WTC11 (cell line): ENCODE measurements around the gene FRYL.

Experiments
- ATF2 ChIP-seq: sonication (generic); formaldehyde crosslinking; IDR thresholded peaks from 2 replicates; pipeline ENCODE4 v1.8.1; 2022; ENCODE audit warnings: low read depth, missing genetic modification reagents, borderline replicate concordance
- ATF3 ChIP-seq: sonication (generic); formaldehyde crosslinking; conservative IDR thresholded peaks from 2 replicates; pipeline ENCODE4 v1.8.1; 2022; ENCODE audit warnings: mild to moderate bottlenecking, missing genetic modification reagents
- CREB1 ChIP-seq: sonication (generic); formaldehyde crosslinking; IDR thresholded peaks from 2 replicates; pipeline ENCODE4 v1.8.0; 2023; ENCODE audit warnings: mild to moderate bottlenecking, missing genetic modification reagents
- CTCF ChIP-seq: fragments of 200-600 bp; IDR thresholded peaks from 2 replicates; pipeline ENCODE4 v1.8.0; 2022; ENCODE audit warnings: antibody characterized with exemption
- IRF1 ChIP-seq: sonication (generic); formaldehyde crosslinking; IDR thresholded peaks from 2 replicates; pipeline ENCODE4 v1.8.0; 2023; ENCODE audit warnings: missing genetic modification reagents
- MAX ChIP-seq: sonication (generic); formaldehyde crosslinking; IDR thresholded peaks from 2 replicates; pipeline ENCODE4 v1.8.0; 2022; ENCODE audit warnings: mild to moderate bottlenecking, missing genetic modification reagents
- PREB ChIP-seq: sonication (generic); formaldehyde crosslinking; IDR thresholded peaks from 2 replicates; pipeline ENCODE4 v1.8.1; 2022; ENCODE audit warnings: mild to moderate bottlenecking, missing genetic modification reagents, moderate library complexity, borderline replicate concordance
- SP1 ChIP-seq: sonication (generic); formaldehyde crosslinking; conservative IDR thresholded peaks from 2 replicates; pipeline ENCODE4 v1.8.1; 2022; ENCODE audit warnings: missing genetic modification reagents

- TF ChIP-seq CREB1 (CRISPR knock-in tag) (no peak), ATF2 (CRISPR knock-in tag) (no peak), CTCF (no peak), MAX (no peak), PREB (CRISPR knock-in tag) (no peak), SP1 (CRISPR knock-in tag) (no peak), IRF1 (CRISPR knock-in tag) (no peak), ATF3 (CRISPR knock-in tag) (no peak)
Measured at GRCh38 chr4:48795108-48795507, 15.0 kb upstream of the FRYL start.
